Measurements from ENCODE around the gene ZNF653. TPM values are rescaled to one million over a fixed set of nuclear protein-coding genes. Genes with fewer than 3 reads are reported as not detected.

The ZNF653 gene
- total and polyA plus RNA-seq, 9 of the 15 experiments (the other 6 are each of a cell fraction or from before 2014, with no cell fraction given), result 1.6 to 8.0 (median 4.2) TPM; not detected in 2

- peak; percentile 91 to 99 for TF ChIP-seq SIN3A (IDR thresholded peaks at IDR 0.05; ENCODE audit: borderline replicate concordance in 2 of 2, control insufficient read depth in 1 of 2, low read depth in 2 of 2, low read length in 2 of 2)
- peak; percentile 93 for TF ChIP-seq BRD9 (IDR thresholded peaks at IDR 0.05; ENCODE audit: low read depth, partially characterized antibody)
- TF ChIP-seq KDM2B (CRISPR knock-in tag; IDR thresholded peaks at IDR 0.05), result 0 out of 2 replicates have a peak, but pooled peaks have one; percentile 30
- TF ChIP-seq PHF20 (IDR thresholded peaks at IDR 0.05; ENCODE audit: partially characterized antibody), result peak; percentile 26
- TF ChIP-seq, protein P1, sequence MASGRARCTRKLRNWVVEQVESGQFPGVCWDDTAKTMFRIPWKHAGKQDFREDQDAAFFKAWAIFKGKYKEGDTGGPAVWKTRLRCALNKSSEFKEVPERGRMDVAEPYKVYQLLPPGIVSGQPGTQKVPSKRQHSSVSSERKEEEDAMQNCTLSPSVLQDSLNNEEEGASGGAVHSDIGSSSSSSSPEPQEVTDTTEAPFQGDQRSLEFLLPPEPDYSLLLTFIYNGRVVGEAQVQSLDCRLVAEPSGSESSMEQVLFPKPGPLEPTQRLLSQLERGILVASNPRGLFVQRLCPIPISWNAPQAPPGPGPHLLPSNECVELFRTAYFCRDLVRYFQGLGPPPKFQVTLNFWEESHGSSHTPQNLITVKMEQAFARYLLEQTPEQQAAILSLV (tag; IDR thresholded peaks at IDR 0.05), result no peak
- TF ChIP-seq ZNF41 (CRISPR knock-in tag; conservative IDR thresholded peaks at IDR 0.05), result no peak
- TF ChIP-seq, protein P2, sequence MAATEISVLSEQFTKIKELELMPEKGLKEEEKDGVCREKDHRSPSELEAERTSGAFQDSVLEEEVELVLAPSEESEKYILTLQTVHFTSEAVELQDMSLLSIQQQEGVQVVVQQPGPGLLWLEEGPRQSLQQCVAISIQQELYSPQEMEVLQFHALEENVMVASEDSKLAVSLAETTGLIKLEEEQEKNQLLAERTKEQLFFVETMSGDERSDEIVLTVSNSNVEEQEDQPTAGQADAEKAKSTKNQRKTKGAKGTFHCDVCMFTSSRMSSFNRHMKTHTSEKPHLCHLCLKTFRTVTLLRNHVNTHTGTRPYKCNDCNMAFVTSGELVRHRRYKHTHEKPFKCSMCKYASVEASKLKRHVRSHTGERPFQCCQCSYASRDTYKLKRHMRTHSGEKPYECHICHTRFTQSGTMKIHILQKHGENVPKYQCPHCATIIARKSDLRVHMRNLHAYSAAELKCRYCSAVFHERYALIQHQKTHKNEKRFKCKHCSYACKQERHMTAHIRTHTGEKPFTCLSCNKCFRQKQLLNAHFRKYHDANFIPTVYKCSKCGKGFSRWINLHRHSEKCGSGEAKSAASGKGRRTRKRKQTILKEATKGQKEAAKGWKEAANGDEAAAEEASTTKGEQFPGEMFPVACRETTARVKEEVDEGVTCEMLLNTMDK (IDR thresholded peaks at IDR 0.05; ENCODE audit: borderline replicate concordance, insufficient read depth, low read depth, low read length, poor library complexity, severe bottlenecking), result no peak
- peak; percentile 84; the same call in 1 of the 2 replicates for TF ChIP-seq ESRRA (IDR thresholded peaks at IDR 0.05; ENCODE audit: borderline replicate concordance, low read depth)
- TF ChIP-seq BCOR (IDR thresholded peaks at IDR 0.05), result peak; percentile 97
- TF ChIP-seq EGR1 (conservative IDR thresholded peaks at IDR 0.05), result peak; percentile 65
- no peak for TF ChIP-seq ZNF224 (CRISPR knock-in tag; IDR thresholded peaks at IDR 0.05)
- TF ChIP-seq, protein P3, sequence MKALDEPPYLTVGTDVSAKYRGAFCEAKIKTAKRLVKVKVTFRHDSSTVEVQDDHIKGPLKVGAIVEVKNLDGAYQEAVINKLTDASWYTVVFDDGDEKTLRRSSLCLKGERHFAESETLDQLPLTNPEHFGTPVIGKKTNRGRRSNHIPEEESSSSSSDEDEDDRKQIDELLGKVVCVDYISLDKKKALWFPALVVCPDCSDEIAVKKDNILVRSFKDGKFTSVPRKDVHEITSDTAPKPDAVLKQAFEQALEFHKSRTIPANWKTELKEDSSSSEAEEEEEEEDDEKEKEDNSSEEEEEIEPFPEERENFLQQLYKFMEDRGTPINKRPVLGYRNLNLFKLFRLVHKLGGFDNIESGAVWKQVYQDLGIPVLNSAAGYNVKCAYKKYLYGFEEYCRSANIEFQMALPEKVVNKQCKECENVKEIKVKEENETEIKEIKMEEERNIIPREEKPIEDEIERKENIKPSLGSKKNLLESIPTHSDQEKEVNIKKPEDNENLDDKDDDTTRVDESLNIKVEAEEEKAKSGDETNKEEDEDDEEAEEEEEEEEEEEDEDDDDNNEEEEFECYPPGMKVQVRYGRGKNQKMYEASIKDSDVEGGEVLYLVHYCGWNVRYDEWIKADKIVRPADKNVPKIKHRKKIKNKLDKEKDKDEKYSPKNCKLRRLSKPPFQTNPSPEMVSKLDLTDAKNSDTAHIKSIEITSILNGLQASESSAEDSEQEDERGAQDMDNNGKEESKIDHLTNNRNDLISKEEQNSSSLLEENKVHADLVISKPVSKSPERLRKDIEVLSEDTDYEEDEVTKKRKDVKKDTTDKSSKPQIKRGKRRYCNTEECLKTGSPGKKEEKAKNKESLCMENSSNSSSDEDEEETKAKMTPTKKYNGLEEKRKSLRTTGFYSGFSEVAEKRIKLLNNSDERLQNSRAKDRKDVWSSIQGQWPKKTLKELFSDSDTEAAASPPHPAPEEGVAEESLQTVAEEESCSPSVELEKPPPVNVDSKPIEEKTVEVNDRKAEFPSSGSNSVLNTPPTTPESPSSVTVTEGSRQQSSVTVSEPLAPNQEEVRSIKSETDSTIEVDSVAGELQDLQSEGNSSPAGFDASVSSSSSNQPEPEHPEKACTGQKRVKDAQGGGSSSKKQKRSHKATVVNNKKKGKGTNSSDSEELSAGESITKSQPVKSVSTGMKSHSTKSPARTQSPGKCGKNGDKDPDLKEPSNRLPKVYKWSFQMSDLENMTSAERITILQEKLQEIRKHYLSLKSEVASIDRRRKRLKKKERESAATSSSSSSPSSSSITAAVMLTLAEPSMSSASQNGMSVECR (CRISPR knock-in tag; IDR thresholded peaks at IDR 0.05), result peak; percentile 98
- peak; percentile 86 for TF ChIP-seq SP1 (CRISPR knock-in tag; IDR thresholded peaks at IDR 0.05)
- TF ChIP-seq ZBTB5 (IDR thresholded peaks at IDR 0.05), result no peak
- TF ChIP-seq C11orf30 (IDR thresholded peaks at IDR 0.05; ENCODE audit: low read depth), result no peak
- TF ChIP-seq NRF1 (conservative IDR thresholded peaks at IDR 0.05 in 1 of 2, IDR thresholded peaks at IDR 0.05 in 1 of 2), result peak; percentile 64 to 68; a peak in 3 of 4 replicates
- 0 out of 2 replicates have a peak, but pooled peaks have one; percentile 29 for TF ChIP-seq ZBTB1 (CRISPR knock-in tag; IDR thresholded peaks at IDR 0.05; ENCODE audit: borderline replicate concordance, low read depth)
- peak; percentile 38; the same call in 1 of the 2 replicates for TF ChIP-seq HCFC1 (IDR thresholded peaks at IDR 0.05; ENCODE audit: low read depth, low read length)
Observed at GRCh38 chr19:11479090-11479897, 26.3 kb downstream of the ZNF653 start (continued).

Measured in K562 (cell line).